PFSK-1 (cell line): Measurements from ENCODE around the gene TCF7.

Experiments used
- POLR2AphosphoS5 ChIP-seq: IDR thresholded peaks from 2 replicates; pipeline ENCODE4 v1.6.1; 2012; ENCODE audit warnings: low read depth, mild to moderate bottlenecking, control low read depth, low read length, moderate library complexity
- REST ChIP-seq, 2 experiments: IDR thresholded peaks; 2 replicates each; pipeline versions ENCODE4 v1.6.1 to v1.8.0; 2011 to 2012; ENCODE audit warnings: low read depth in 2 of 2, low read length in 2 of 2, control low read depth in 1 of 2, inconsistent platforms in 1 of 2, mild to moderate bottlenecking in 1 of 2, moderate library complexity in 1 of 2; ENCODE audit not compliant: insufficient read depth in 1 of 2
- SIN3A ChIP-seq: IDR thresholded peaks from 2 replicates; pipeline ENCODE4 v1.6.1; 2012; ENCODE audit warnings: mild to moderate bottlenecking, low read length, moderate library complexity, borderline replicate concordance; ENCODE audit not compliant: insufficient read depth
- TAF1 ChIP-seq: IDR thresholded peaks from 2 replicates; pipeline ENCODE4 v1.6.1; 2012; ENCODE audit warnings: low read length, control low read depth, borderline replicate concordance; ENCODE audit not compliant: insufficient read depth

- TF ChIP-seq TAF1, result no peak
- TF ChIP-seq REST (IDR thresholded peaks at IDR 0.05; ENCODE audit: insufficient read depth in 1 of 2, low read depth in 2 of 2, low read length in 2 of 2), result no peak
- no peak for TF ChIP-seq POLR2AphosphoS5
- TF ChIP-seq SIN3A, result no peak
These were observed 37.2 kb downstream of the TCF7 start for GRCh38 chr5:134151723-134152122.
